B cell (primary cell): Measurements from ENCODE around the gene PLK1.

Experiments used
- EZH2 ChIP-seq: IDR thresholded peaks from 2 replicates; pipeline ENCODE4 v1.6.1; 2012; ENCODE audit warnings: borderline replicate concordance, low read depth, mild to moderate bottlenecking, moderate library complexity, low read length; ENCODE audit not compliant: insufficient read depth, poor library complexity, severe bottlenecking
- TF ChIP-seq, protein P1 (sequence below): fragments of 200-600 bp; IDR thresholded peaks from one replicate; pipeline ENCODE4 v1.8.0; 2022; ENCODE audit warnings: antibody characterized with exemption, mild to moderate bottlenecking

- TF ChIP-seq, protein P1, sequence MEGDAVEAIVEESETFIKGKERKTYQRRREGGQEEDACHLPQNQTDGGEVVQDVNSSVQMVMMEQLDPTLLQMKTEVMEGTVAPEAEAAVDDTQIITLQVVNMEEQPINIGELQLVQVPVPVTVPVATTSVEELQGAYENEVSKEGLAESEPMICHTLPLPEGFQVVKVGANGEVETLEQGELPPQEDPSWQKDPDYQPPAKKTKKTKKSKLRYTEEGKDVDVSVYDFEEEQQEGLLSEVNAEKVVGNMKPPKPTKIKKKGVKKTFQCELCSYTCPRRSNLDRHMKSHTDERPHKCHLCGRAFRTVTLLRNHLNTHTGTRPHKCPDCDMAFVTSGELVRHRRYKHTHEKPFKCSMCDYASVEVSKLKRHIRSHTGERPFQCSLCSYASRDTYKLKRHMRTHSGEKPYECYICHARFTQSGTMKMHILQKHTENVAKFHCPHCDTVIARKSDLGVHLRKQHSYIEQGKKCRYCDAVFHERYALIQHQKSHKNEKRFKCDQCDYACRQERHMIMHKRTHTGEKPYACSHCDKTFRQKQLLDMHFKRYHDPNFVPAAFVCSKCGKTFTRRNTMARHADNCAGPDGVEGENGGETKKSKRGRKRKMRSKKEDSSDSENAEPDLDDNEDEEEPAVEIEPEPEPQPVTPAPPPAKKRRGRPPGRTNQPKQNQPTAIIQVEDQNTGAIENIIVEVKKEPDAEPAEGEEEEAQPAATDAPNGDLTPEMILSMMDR, result no peak
- no peak for TF ChIP-seq EZH2
Observed at GRCh38 chr16:23690771-23691482, 12.2 kb downstream of the PLK1 start.
